Coronary artery (tissue), 2 donors: ENCODE results near the gene ZC3H18.
A peak's percentile ranks its signal among the peaks of the same experiment; 100 is the strongest.

Experiments used
- DNase-seq: peaks from one replicate; pipeline ENCODE4 v3.0.0-alpha.2; 2017; ENCODE audit warnings: low spot score
- H3K27ac ChIP-seq, 2 donors: fragments of 200-600 bp; sonication (generic); one replicate each; pipeline ENCODE4 v1.5.1; 2016 to 2019
- H3K4me3 ChIP-seq: fragments of 200-600 bp; sonication (generic); 2 replicates; pipeline ENCODE4 v1.5.1; 2016; ENCODE audit warnings: mild to moderate bottlenecking, moderate library complexity
- CTCF ChIP-seq: fragments of 200-600 bp; sonication (generic); IDR thresholded peaks from one replicate; pipeline ENCODE4 v1.5.1; 2019; ENCODE audit warnings: antibody characterized with exemption

The ZC3H18 gene

GRCh38 chr16:88651989-88652761 lies 82.0 kb downstream of the ZC3H18 start:
- Histone ChIP-seq H3K27ac (peak overlapping the region in 1 of 2 donors; percentile 89), H3K4me3 (no peak overlapping the region)
- no peak for DNase-seq
- TF ChIP-seq CTCF: no peak

- no peak for TF ChIP-seq CTCF
- Histone ChIP-seq H3K27ac (no peak overlapping the region), H3K4me3 (no peak overlapping the region)
- no peak for DNase-seq
These were observed 82.5 kb downstream of the ZC3H18 start for GRCh38 chr16:88652762-88653063.

GRCh38 chr16:88653101-88653500 lies 82.9 kb downstream of the ZC3H18 start:
- no peak for TF ChIP-seq CTCF

GRCh38 chr16:88653596-88654362 lies 83.6 kb downstream of the ZC3H18 start:
- no peak for TF ChIP-seq CTCF
- Histone ChIP-seq H3K27ac (no peak overlapping the region), H3K4me3 (no peak overlapping the region)
- no peak for DNase-seq

More at GRCh38 chr16:88653101-88653500, 82.9 kb downstream of the ZC3H18 start:
- no peak overlapping the region for H3K4me3 ChIP-seq
- DNase-seq: no peak
- H3K27ac ChIP-seq: no peak overlapping the region

- Histone ChIP-seq H3K27ac (no peak overlapping the region), H3K4me3 (no peak overlapping the region)
- no peak for DNase-seq
- TF ChIP-seq CTCF: no peak
These were observed 84.3 kb downstream of the ZC3H18 start for GRCh38 chr16:88654363-88655052.

GRCh38 chr16:88655053-88655732 lies 85.0 kb downstream of the ZC3H18 start:
- DNase-seq: no peak
- no peak overlapping the region for H3K27ac ChIP-seq
- no peak overlapping the region for H3K4me3 ChIP-seq
- no peak for TF ChIP-seq CTCF
